HS-5 (cell line): Measurements from ENCODE around the gene NUDCD3.
"Not testable (repeated sequence)": the region's sequence is repeated elsewhere in the genome, so short reads cannot be mapped to it uniquely, and the experiment has no call there.

Experiments used
- DNase-seq: peaks from one replicate; pipeline ENCODE4 v3.0.0-alpha.2; 2012; ENCODE audit warnings: low read depth

NUDCD3 gene

DNA sequence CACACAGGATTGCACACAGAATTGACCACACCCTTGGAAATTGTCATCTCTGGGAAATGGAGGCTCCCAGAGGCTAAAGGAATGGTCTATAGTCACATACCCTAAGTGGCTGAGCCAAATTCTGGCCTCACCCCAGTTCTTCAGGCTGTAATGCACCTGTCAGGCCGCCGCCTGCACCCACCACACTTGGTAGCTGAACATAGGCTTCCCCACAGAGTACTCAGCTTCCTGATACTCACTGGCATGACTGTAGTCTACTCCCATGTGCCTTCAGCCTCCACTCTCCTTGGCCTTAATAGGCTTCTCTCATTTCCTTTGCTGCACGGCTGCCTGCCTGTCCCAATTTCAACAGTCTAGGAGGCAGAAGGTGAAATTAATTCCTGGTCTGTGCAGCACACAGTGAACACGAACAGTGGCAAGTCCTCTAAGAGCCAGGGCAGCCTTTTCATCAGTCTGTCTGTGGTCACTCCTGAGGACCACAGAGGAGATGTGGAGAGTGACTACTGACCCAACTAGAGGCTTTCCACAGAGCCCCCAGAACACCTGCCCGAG, 42.5 kb downstream of the NUDCD3 start:
- no peak for DNase-seq

DNA sequence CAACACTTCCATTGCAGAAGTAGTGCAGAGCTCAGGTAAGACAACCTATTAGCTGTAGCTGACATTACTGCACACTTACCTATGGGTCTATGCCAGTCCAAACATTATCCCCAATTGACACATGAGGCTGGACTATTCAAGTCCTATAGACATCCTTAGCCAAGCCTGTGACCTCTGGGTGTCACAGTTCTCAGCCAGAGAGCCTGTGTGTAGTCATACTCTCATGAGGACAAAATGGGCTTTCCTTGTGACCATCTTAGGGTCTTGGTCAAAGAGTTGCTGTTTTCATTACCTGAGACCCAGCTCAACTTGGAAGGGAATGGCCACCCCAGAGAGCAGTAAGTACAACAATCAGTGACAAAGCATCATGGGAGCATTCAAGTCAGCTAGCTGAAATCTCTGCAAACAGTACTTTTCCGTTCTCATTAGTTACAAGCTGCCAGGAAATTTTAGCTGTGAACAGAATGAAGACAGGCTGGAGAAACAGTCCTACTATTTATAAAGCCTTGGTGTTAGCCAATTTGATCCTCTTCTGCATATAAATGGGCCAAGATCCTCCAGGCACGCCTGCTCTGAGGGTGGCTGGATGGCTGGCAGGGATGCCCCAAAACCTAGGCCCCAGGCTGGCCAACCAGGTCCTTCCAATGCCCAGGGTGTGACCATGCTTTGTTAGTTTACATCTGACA, 44.3 kb downstream of the NUDCD3 start:
- no peak for DNase-seq

DNA sequence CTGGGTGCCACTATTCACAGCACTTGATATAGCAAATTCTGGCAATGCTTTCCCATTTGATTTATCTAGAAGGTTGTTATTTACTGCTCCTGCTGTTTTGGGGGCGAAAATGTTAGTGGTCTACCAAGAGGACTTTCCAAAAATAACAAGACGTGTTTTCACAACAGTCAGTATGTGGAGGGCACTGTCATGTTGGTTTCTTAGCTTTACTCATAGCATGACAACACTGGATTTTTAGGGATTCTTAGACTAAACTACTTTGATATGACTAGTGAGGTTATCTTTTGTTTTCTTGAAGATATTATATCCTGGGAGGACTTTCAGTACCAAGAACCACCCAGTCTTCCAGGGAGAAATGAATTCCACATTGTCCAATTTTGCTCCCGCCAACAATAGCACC, 49.4 kb downstream of the NUDCD3 start:
- DNase-seq, result no peak

GRCh38 chr7:44440577-44441078, 49.8 kb downstream of the NUDCD3 start:
- DNase-seq, result no peak

DNA sequence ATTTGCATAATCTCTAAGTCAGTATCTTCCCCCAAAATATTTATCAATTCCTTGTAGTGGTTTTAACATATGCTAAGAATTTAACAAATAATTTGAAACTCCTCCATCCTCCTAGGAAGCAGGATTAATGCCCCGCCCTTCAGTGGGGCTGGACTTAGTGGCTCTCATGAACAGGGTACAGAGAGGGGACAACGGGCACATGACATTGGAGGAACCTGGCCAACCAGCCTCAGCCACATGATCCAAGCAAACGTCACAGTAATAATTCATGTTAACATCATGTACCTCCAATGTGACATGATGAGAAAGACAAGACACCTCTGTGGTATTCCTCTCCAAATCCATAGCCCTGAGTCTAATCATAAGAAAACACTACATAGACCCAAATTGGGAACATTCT, 50.5 kb downstream of the NUDCD3 start:
- no peak for DNase-seq

GRCh38 chr7:44438816-44439215, 51.6 kb downstream of the NUDCD3 start:
- no peak for DNase-seq

DNA sequence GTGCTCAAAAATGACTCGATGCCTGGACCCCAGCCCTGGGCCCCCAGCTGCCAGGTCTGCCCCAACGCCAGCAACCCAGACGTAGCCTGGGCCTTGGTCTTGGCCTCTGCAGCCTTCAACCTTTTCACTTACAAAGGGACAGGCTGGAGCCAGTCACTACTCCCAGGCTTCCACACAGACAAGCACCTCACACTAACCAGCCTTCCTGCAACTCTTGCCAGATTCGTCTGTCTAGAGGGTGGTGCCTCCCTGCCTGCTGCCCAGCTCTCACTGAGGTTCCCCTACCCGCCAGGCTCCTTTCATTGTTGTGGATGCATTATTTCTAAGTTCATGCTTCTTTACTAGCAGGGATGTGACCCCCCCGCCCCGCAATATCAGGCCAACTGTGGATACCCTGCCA, 56.3 kb downstream of the NUDCD3 start:
- no peak for DNase-seq

DNA sequence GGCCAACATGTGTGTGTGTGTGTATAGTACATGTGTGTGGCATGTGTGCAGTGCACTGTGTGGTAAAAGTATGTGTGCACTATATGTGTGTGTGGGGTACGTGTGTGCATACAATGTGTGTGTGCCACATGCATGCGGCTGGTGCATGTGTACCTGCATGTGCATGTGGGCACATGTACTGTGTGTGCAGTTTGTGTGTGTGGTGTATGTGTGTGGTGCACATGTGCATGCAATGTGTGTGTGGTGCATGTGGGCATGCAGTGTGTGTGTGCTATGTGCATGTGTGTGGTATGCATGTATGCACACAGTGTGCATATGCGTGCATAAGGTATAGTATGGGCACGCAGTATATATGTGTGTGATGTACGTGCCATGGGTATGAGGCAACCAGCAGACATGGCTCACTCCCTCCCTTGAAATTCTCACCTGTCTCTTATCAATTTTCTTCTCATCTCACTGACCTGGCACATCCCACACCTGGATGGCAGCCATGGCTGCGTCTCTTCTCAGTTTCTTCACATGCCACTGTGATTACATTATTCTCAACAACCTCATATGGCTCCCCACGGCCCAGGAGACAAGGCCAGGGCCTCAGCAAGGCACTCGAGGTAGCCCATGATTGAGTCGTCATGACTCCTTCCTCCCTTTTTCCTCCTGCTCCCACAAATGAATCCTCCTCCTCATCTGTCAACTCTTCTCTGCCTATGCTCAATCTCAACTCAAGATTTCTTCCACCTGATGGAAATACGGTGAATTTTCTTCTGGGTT, 57.0 kb downstream of the NUDCD3 start:
- DNase-seq, result no peak

- no peak for DNase-seq
Observed at GRCh38 chr7:44432381-44432977, 58.0 kb downstream of the NUDCD3 start.

- DNase-seq, result no peak
Observed at GRCh38 chr7:44431091-44431608, 59.3 kb downstream of the NUDCD3 start.

DNA sequence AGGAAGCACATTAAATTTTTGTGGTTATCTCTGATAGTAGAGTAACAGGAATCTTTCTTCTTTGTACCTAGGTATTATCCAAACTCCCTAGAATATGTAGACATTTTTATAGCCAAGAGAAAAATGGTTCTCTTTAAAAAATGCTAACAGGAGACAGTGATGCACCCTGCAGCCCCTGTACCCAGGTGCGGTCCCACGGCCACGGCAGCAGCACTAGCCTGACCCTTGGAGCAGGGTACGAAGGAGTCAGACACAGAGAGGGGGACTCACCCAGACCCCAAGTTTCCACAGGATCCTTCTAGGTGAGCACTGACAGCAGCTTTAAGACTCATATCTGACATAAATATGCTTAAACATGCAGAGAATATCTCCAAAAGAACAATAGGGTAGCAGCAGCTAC, 60.4 kb downstream of the NUDCD3 start:
- no peak for DNase-seq

- not testable (repeated sequence) for DNase-seq
Observed at GRCh38 chr7:44424762-44425161, 65.7 kb downstream of the NUDCD3 start.

- no peak for DNase-seq
Observed at GRCh38 chr7:44416941-44417340, 73.5 kb downstream of the NUDCD3 start.

GRCh38 chr7:44415510-44415909, 74.9 kb downstream of the NUDCD3 start:
- DNase-seq, result no peak

DNA sequence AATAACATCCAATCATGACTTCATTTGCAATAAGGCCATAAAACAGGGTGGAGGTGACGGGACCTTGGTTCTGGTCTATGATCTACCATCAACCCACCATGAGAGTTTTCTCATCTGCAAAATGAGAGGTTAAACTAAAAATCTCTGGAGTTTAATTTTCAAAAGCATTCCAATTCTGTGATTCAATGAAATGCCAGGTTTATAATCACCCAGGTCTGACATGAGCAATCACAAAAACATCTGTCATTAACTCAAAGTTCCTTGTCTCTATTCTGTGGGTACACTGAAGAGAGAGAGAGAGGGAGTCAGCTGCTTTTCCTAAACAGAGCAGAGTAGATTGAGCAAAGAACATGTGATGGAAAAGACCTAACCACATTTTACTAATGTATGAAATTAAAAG, 75.4 kb downstream of the NUDCD3 start:
- peak; percentile 79 for DNase-seq

- DNase-seq, result no peak
Observed at GRCh38 chr7:44411306-44411705, 79.2 kb downstream of the NUDCD3 start.

GRCh38 chr7:44408596-44408995, 81.9 kb downstream of the NUDCD3 start:
- no peak for DNase-seq

DNA sequence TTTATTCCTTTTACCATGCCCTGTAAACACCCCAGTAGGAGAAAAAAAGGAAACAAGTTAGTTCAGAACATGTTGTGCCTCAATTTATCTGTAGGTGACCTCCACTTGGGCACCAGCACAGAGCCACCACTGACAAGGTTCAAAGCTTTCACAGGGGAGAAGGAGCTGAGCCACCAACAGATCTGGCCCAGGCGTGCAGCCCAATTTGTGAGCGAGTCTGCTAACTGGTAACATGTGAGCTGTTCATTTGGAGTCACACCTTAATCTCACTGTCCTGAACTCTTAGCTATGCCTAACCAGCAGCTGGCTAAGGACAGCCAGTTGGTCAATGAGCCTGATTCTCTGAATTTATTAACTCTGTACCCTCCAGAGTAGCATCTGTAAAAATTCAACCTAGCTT, 86.7 kb downstream of the NUDCD3 start:
- DNase-seq, result no peak

GRCh38 chr7:44403176-44403759, 87.2 kb downstream of the NUDCD3 start:
- no peak for DNase-seq

DNA sequence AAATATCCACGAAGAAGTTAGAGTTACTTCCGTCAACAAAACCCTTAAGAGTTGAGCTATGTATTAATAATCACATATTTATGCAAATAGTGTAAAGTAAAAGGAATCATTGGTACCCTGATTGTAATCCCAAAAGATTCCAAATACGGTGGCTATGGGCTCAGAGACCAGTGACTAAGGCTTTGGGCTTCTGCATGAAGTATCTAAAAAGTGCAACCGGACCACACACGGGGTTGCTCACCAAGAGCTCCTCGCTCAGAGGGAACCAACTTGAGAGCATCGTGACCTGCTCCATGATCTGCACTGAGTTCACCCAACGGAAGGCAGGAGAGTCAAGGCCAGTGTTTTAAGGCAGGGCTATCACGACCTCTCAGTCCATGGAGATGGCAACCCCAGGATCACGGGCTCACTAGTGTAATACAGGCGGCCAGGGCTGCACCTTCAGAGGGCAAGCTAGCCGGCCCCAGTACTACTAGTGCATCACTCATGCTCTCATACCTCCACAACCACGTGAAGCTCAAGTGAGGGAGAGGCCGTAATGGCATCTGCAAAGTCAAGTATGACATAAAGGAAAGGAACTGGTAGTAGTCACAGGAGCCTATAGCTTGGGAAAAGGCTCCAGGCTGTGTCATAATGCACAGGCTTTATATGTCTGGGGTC, 87.9 kb downstream of the NUDCD3 start:
- no peak for DNase-seq

DNA sequence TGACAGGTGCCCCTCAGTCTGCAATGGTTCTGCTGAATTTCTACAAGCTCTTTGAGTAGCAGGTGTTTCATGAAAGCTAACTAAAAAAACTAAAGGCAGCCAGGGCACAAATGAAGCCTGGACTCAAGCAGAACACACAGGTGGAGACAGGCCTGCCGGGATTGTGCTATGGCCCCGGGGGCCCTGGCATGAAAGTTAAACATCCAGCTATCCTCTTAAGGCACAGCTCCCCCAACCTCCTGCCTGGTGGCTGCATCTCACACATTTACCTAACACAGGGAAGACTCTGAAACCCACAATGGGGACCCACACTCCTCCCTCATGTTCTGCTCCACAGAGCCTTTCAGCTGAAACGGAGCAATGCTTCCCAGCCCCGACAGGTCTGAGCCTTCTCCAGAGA, 88.8 kb downstream of the NUDCD3 start:
- no peak for DNase-seq

GRCh38 chr7:44400033-44400511, 90.4 kb downstream of the NUDCD3 start:
- no peak for DNase-seq
